Cortex of kidney (tissue), 1 donor: ENCODE results near the gene TFG.
"Not testable (repeated sequence)": the region's sequence is repeated elsewhere in the genome, so short reads cannot be mapped to it uniquely, and the experiment has no call there.

Experiments used
- DNase-seq: peaks from one replicate; lab custom pipeline; 2025; lab: John Stamatoyannopoulos, UW

The TFG gene

DNA sequence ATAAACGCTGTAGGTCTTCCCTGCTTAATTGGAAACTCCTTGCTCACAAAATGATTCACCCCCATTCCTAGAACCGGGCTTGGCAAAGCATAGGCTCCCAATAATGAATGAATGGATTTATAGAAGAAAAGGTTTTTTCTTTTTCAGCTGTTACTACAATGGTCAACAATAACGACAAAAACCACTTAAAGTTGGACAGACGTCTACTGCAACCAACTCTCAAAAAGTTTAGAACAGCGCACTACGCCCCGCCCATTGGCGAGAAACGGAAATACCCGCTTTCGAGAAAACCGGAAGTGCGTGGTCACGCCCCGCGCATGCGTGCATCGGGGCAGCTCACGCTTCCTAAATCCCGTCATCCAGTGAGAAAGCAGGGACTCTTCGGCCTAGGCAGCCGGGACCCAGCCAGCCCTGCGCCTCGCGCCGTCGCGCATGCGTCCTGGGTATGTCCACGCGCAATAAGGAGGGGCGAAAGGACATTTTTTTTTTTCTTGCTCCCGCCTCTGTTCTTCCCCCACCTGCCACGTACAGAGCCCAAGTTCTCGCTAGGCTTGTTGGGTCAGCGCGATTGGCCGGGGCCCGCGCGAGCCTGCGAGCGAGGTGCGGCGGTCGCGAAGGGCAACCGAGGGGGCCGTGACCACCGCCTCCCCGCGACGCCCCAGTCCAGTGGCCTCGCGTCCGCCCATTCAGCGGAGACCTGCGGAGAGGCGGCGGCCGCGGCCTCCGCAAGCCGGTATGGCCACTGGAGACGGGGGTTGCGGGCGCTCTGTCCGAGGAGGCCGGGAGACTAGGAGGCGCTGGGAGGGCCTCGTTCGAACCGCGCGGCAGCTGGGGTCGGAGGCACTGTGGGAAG, at the start of gene TFG:
TFG (plus strand) TSS at position 506 of the 853 bp plus-strand sequence. CDS start 4,192 bp downstream, outside the sequence.
- peak; percentile 42 for DNase-seq

DNA sequence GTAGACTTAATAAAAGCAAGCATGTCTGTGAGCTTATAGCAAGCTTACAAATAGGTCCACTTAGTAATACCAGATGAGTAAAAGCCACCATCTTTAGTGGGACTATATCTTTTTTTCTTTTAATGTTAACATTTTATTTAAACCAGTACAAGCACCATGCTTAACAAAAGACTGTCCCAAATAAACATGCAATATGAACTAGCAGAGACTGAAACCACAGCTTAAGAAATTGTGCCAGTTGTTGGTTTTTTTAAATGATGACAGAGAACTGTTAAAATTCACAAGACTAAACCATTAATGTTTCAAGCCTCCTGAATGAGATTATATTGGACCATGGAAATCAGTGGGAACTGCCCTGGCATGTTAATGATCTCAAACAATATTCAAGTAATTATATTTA, 48.0 kb upstream of the TFG start:
- not testable (repeated sequence) for DNase-seq

DNA sequence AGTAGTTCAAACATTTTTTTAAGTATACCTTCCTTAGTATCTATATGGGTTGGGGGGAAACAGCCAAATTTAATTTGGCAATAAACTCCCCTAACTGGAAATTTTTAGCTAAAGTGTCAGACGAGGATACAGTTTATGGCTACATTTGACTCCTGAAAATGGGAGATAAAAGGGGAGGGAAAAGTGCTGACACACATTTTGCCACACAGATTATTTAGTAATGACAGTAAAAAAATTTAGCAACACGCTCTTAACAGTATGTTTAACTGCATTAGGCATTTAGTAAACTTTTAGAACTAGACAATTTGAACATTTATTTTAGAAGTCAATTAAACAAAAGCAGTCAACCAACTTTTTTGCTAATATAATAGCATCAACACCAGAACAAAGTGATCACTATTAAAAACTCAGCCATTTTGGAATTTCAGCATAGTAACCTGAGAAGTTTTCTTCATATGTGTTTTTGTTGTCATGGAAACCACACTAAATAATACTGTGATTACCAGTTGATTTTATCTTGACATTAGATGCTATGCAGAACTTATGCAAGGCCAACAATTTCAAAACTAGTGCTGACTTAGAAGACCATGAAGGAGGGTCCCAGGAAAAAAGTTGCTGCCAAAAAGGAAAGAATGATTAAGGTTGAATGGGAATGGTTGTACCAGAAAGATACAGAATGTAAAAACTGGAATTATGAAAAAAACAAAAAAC, 47.0 kb upstream of the TFG start:
- no peak for DNase-seq

DNA sequence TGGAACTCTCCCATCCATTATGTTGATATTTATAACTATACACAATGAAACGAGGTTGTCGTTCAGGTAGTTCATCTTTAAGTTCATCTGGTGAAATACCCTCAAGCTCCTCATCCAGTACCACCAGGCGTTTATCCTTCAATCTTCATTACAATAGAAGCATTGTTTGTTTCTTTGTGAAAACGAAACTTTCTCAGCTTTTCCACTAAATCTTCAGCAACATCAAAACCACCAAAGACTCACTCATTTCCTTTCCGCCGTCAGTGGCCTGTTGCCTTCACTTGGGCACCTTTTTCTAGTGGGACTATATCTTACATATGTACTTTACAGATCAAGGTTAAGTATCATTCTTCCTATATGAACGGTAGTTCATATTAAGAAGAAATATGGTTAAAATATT, 44.1 kb upstream of the TFG start:
- DNase-seq = no peak

DNA sequence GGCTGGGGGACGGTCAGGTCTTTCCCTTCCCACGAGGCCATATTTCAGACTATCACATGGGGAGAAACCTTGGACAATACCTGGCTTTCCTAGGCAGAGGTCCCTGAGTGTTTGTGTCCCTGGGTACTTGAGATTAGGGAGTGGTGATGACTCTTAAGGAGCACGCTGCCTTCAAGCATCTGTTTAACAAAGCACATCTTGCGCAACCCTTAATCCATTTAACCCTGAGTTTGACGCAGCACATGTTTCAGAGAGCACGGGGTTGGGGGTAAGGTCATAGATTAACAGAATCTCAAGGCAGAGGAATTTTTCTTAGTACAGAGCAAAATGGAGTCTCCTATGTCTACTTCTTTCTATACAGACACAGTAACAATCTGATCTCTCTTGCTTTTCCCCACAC, 42.6 kb upstream of the TFG start:
- DNase-seq = not testable (repeated sequence)

DNA sequence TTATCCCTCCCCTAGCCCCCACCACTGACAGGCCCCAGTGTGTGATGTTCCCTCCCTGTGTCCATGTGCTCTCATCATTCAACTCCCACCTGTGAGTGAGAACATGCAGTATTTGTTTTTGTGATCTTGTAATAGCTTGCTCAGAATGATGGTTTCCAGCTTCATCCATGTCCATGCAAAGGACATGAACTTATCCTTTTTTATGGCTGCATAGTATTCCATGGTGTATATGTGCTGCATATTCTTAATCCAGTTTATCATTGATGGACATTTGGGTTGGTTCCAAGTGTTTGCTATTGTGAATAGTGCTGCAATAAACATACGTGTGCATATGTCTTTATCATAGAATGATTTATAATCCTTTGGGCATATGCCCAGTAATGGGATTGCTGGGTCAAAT, 42.0 kb upstream of the TFG start:
- DNase-seq = not testable (repeated sequence)

DNA sequence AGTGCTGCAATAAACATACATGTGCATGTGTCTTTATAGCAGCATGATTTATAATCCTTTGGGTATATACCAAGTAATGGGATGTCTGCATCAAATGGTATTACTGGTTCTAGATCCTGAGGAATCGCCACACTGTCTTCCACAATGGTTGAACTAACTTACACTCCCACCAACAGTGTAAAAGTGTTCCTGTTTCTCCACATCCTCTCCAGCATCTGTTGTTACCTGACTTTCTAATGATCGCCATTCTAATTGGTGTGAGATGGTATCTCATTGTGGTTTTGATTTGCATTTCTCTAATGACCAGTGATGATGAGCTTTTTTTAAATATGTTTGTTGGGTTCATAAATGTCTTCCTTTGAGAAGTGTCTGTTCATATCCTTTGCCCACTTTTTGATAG, 38.3 kb upstream of the TFG start:
- not testable (repeated sequence) for DNase-seq

DNA sequence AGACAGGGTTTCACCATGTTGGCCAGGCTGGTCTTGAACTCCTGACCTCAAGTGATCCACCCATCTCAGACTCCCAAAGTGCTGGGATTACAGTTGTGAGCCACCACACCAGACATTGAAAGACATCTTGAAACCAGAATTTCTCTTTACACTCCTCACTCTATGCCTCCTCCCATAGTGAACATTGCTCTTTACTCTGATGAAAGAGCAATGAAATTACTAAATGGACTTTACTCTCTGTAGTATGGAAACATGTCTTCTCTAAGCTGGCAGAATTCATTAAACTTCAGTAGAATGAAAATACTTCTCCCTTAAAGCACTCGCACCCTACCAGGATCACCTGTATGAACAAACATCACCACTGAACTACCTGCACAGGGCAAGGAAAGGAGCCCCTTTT, 27.8 kb upstream of the TFG start:
- no peak for DNase-seq

DNA sequence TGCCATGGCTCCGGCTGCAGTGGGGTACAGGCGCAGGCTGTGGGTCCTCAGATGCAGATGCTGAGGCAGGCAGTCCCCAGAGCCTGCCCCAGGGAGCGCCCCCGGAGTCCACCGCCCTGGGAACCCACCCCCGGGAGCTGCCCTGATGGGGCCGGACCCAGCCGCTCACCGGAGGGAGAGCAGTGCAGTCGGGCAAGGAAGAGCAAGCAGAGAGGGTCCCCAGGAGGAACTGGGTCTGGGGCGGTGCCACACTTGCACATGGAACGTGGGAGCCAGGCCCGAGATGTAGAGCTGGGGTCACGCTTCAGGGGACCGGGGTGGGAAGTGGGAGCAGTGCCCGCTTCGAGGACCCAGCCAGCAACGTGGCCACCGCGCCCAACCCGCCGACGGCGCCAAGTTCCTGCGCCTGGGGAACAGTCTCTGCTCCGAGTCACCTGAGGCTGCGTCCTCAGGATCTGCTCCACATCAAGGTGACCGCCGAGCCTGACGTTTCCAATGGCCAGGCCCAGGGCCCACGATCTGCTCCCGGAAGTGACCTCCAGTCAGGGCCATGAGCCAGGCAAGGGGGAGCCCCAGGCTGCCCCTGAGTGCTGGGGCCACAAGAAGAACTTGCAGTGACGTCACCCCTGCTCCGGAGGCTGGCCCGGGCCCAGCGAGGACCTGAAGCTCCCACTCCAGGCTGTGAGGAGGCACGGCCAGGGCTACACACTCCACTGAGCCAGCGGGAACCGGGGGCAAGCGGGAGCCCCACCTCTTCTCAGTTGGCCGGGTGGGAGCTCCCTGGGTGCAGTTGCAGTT, 27.0 kb upstream of the TFG start:
- no peak for DNase-seq

DNA sequence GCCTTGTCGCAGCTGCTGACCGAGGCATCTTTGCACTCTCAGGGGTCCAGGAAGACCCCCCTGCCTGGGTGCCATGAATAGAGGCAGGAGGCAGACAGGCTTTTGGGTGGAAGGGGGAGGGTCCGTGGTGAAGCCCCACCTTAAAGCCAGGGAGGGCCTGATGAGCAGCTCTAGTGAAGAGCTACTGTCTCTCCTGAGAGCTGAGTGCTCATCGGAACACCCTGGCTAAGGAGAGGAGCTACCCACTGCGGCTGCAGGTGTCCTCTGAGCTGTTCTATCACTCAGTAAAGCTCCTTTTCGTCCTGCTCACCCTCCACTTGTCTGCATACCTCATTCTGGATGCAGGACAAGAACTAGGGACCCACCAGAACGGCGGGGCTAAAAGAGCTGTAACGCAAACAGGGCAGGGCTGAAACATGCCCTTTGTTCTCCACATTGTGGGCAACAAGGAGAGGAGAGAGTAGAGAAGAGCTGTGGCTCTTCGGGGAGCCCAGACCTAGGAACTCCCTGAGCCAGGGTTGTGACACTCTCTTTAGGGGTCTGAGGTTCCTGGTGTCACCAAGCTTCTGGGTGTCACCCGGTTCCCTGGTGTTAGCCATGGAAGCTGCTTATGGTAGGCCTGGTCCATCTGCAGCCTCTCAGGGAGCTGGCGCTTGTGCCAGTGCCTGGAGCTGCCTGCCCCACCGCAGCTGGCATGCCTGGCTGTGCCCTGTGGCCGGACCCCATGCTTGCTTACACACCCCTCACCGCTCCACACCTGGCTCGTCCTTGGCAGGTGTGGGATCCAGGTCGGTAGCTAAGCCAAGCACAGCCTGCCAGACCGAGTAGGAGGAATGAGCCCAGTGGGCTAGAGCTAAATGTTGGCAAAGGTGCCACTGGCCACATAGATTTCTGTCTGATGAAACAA, 26.2 kb upstream of the TFG start:
- DNase-seq = no peak

DNA sequence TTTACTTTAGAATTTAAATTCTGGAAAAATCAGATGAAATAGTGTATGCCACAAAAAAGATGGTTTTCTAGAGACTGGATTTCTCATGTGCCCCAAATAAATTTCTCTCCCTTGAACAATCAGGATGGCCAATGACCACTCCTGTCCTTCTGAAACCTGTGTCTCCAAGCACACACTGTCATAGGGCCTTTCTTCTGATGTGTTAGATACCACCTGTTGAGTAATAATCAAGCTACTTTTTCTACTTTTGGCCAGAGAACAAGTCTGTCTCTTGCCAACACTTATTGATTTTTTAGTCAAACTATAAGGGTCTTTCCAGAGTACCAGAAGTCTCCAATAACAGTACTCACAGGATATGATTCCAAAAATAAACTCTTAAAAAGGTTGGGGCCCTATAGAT, 16.1 kb upstream of the TFG start:
- no peak for DNase-seq

DNA sequence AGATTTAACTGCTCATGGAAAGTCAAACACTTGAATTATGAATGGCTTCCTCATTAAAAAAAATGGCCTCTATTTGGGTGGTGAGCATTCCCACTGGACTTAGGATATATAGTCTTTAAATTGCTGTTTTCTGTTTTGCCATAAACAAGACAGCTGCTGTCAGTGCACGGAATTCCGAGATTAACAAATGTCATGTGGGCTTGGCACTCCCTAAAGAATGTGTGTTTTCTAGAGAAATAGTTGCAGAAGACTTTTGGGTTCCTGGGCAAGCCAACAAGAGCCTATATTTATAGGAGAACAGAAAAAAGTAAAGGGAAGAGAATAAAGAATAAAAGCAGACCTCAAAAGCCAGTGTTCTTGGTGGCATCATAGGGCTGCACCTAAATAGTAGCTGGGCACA, 13.6 kb upstream of the TFG start:
- DNase-seq = no peak

DNA sequence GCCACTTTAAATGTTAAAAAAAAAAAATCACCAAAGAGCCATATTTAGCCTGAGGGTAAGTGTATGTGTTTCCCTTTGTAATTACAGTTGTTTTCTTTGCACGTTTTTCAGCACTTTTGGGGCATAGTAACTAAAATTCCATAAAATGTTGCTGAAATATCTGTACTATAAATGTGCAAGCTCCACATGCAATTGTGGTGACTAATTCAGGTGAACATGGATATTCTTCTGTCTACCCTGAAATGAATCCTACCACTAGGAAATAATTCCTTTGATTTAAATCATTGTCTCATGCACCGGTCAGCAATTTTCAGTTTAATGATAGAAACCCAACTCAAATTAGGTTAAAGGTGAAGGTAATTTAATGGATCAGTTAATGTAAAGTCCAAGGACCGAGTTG, 13.1 kb upstream of the TFG start:
- no peak for DNase-seq

DNA sequence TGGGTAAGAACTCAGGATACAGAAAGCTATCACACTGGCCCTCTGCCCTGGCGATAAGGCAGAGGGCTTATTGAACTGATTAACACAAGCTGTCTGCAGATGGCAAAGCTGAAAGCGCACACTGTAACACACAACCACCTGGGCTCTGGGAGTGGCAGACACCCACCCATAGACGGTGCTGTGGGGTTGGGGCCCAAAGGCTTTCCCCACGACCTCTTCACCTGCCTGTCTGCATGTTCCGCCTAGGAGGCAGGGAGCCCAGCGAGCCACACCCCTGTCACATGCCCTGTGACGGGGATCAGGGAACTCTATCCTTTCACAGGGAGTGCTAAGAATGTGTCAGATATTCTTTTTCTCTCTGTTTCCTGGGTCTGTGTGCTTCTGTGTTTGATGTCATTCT, 12.1 kb upstream of the TFG start:
- DNase-seq = no peak

DNA sequence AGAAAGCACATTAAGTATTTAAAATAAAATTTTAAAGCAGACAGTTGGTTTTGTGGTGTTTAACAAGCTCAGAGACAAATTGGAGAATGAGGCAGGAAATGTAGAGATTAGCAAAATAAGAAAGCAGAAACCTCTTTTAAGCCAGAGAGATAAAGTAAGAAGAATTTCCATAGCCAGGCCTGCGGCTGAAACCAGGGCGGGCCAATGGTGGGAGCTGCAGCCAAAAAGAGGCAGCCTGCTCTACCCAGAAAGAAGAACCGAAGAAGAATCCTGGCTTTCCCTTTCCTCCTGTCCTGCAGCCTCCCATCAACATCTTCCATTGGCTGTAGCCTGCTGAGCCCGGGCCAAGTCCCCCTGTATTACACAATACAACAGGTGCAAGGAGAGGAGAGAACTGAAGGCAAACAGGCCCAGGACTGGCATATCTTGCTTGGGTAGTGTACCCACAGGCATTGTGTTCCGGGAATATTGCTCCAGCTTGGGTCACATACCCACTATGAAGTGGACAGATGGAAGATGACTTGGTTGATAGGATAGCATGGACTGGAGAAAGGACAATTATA, 11.5 kb upstream of the TFG start:
- DNase-seq = no peak

DNA sequence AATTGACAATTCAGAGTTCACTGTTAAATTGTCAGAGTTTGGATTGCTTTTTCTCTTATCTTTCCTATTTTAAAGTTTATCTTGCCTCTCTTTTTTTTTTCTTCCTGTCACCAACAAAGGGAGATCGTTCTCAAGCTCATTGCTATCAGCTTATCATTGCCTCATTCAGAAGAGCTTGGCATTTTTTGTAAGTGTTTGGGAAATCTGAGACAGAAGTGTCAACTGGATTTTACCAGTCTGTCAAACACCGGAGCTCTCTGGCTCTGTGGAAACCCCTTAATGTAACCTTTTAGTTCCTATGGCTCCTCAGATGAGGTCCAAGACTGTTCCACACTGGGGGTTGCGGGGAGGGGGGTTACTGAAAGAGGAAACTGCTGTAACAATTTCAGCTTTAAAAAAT, 10.6 kb upstream of the TFG start:
- no peak for DNase-seq

DNA sequence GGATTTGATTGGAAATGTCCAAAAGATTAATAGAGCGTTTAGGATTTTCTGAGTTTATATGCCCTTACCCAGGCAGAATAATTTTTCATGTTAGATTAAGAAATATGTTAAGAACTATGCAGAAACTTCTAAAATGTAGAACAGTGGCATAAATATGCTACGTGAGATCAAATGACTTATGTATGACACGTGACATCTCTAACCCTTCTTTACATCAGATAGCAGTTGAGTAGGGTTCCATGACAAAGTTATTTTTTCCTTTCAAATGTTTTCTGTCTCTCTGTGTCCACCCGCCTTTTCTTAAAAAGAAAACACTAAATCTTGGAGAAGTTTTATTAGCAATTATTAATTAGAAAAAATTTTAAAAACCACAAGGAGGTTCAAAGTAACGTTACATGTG, 8.6 kb upstream of the TFG start:
- no peak for DNase-seq

DNA sequence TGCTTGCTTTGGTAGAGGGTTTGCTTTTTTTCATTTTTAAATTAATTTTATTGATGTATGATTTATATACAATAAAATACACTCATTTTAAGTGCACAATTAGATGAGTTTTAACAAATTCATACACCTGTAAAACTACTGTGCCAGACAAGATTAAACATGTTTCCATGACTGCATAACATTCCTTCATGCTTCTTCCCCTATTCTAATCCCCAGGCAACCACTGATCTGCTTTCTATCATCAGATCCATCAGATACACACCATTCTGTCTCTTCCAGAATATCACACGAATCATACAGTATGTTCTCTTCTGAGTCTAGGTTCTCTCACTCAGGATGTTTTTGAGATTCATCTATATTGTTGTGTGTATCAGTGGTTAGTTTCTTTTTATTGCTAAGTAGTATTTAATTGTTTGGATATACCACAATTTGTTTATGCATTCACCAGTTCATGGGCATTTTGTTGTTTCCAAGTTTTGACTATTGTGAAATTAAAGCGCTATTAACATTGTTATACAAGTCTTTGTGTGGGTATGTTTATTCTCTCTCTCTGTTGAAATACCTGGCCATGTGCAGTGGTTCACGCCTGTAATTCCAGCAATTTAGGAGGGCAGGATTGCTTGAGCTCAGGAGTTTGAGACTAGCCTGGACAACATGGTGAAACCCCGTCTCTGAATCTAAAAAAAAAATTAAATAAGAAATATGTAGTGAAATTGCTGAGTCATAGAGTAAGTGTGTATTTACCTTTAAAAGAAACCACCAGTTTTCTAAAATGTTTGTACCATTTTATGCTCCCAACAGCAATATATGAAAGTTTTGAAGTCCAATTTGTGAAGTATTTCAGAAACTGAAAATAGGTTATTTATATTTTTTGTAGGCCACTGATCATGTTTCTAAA, 7.0 kb upstream of the TFG start:
- no peak for DNase-seq

DNA sequence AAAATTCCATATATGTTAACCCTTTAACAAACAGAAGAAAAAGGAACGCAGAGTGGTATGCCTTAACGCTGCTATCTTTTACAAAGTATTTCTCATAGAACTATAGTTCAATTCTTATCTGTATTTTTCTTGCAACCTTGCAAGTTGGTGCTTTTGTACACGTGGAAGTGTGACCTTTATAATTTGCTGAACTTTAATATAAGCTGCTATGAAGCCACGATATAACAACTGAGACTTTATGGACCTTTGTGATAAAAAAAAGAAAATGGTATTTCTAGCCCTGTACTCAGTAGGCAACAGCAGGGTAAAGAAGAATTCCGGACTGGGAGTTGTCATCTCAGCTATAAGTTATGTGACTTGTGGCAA, 6.3 kb upstream of the TFG start:
- DNase-seq = no peak

DNA sequence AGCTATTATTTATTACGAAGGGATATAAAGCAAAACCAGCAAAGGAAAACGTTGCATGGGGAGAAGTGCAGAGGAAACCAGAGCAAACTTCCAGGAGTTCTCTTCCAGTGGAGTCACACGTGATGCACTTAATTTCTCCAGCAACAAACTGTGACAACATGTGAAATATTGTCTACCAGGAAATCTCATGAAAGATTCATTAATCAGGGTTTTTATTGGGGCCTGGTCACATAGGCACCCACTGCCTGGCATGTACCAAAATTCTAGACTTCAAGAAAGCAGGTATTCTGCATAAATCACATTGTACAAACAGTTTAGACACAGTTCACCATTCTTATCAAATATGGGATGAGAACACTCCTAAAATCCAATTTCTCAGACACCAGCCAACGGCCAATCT, 5.4 kb upstream of the TFG start:
- no peak for DNase-seq
